ENCODE measurements around the gene ARFGEF2.

GRCh38 chr20:48923149-48923718 lies 1.7 kb downstream of the ARFGEF2 start:
- TF ChIP-seq CTCF (IDR thresholded peaks at IDR 0.05) (no peak), EP300 (IDR thresholded peaks at IDR 0.05) (no peak)

Measured in ovary (tissue), 3 donors.